Measurements from ENCODE around the gene DOCK4. TPM values are rescaled to one million over a fixed set of nuclear protein-coding genes. Genes with fewer than 3 reads are reported as not detected.

Gene DOCK4
- total RNA-seq, 4 donors from 2014 or later = 14.0 to 48.1 (median 30.9) TPM

GRCh38 chr7:111867348-111867931 lies 338.8 kb downstream of the DOCK4 start:
- no peak overlapping the region for H3K4me3 ChIP-seq (replicated peaks in 1 of 3)
- TF ChIP-seq, protein P1, sequence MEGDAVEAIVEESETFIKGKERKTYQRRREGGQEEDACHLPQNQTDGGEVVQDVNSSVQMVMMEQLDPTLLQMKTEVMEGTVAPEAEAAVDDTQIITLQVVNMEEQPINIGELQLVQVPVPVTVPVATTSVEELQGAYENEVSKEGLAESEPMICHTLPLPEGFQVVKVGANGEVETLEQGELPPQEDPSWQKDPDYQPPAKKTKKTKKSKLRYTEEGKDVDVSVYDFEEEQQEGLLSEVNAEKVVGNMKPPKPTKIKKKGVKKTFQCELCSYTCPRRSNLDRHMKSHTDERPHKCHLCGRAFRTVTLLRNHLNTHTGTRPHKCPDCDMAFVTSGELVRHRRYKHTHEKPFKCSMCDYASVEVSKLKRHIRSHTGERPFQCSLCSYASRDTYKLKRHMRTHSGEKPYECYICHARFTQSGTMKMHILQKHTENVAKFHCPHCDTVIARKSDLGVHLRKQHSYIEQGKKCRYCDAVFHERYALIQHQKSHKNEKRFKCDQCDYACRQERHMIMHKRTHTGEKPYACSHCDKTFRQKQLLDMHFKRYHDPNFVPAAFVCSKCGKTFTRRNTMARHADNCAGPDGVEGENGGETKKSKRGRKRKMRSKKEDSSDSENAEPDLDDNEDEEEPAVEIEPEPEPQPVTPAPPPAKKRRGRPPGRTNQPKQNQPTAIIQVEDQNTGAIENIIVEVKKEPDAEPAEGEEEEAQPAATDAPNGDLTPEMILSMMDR (IDR thresholded peaks at IDR 0.05) = no peak
- TF ChIP-seq POLR2A (IDR thresholded peaks at IDR 0.05) = no peak
- DNase-seq = no peak
- no peaks in the 10 kb centered on the region for H3K9me3 ChIP-seq
- H3K36me3 ChIP-seq = no peaks in the 10 kb centered on the region
- 68 to 83% methylated on average over 5 of the region's 5 CpGs for WGBS, 2 donors
- intact Hi-C loops (cut with DNase I) = no loop called here
- no peaks in the 10 kb centered on the region for H3K27me3 ChIP-seq
- H3K4me1 ChIP-seq = no peaks in the 10 kb centered on the region
- H3K27ac ChIP-seq = no peak overlapping the region

DNA sequence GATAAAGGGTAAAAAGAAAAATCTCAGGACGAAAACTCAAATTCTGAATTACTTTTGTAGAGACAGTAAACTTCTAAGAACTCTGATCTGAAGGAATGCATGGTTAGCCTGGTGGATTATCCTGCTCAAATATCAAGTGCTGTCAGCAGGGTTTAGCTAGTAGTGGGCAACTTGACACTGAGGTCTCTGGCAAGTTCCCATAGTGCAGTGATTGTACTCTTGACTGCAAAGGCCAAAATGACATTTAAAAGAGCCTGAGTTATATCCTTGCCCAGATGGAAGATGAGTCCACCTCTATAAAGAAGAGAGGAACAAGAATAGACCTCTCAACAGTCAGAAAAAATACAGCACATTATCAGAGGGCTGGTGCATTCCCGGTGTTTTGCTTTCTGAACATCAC lies 339.4 kb downstream of the DOCK4 start:
- TF ChIP-seq, protein P1 (IDR thresholded peaks at IDR 0.05) = no peak
- no peak for TF ChIP-seq POLR2A (IDR thresholded peaks at IDR 0.05)
- intact Hi-C loops (cut with DNase I) = no loop called here
- 82 to 91% methylated on average over 2 of the region's 2 CpGs for WGBS, 2 donors
- H3K27me3 ChIP-seq = no peaks in the 10 kb centered on the region
- no peaks in the 10 kb centered on the region for H3K36me3 ChIP-seq
- no peak overlapping the region for H3K4me3 ChIP-seq (replicated peaks in 1 of 3)
- H3K27ac ChIP-seq = no peak overlapping the region
- no peaks in the 10 kb centered on the region for H3K4me1 ChIP-seq
- no peaks in the 10 kb centered on the region for H3K9me3 ChIP-seq
- no peak for DNase-seq

GRCh38 chr7:111865430-111865829 lies 340.8 kb downstream of the DOCK4 start:
- no peak for DNase-seq
- H3K4me3 ChIP-seq (replicated peaks in 1 of 3) = no peak overlapping the region
- H3K27ac ChIP-seq = no peak overlapping the region
- no peak for TF ChIP-seq POLR2A (IDR thresholded peaks at IDR 0.05)
- TF ChIP-seq, protein P1 (IDR thresholded peaks at IDR 0.05) = no peak
- no peaks in the 10 kb centered on the region for H3K4me1 ChIP-seq
- 53 to 70% methylated on average over 1 of the region's 1 CpG for WGBS, 2 donors
- no peaks in the 10 kb centered on the region for H3K36me3 ChIP-seq
- H3K27me3 ChIP-seq = no peaks in the 10 kb centered on the region
- intact Hi-C loops (cut with DNase I) = no loop called here
- H3K9me3 ChIP-seq = no peaks in the 10 kb centered on the region

DNA sequence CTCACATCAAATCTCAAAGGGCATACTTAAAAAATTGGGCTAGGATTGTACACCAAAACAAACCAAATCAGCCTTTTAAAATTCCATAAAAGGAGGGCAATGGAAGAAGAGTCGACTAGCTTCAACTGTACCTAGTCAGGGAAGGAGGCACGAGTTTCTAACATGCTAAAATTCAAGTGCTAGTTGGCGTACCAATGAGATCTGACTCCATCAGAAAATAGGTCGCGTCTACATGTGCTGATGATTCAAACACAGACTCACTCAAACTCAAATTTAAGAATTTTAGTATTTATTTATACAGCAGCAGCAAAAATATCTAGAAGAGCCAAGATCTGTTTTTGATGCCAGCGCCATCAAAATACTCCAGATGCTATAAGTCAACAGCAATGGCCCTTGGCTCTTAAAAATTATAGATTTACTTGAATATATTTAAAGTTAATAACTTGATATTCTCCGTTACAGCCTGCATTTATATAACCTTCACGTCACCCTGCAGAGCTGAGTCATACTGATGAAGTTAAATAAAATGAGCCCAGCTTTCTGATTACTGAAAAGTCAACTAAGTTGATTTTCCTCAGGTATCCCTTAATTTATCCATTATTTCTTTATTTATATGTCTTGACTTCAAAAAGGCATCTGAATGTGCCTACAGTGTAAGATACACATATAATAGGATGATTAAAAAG lies 341.8 kb downstream of the DOCK4 start:
- 88 to 94% methylated on average over 8 of the region's 8 CpGs for WGBS, 2 donors
- intact Hi-C loops (cut with DNase I) = no loop called here
- Histone ChIP-seq H3K9me3 (no peaks in the 10 kb centered on the region), H3K27me3 (no peaks in the 10 kb centered on the region), H3K36me3 (no peaks in the 10 kb centered on the region), H3K4me3 (replicated peaks in 1 of 3) (no peak overlapping the region), H3K4me1 (no peaks in the 10 kb centered on the region), H3K27ac (no peak overlapping the region)
- no peak for TF ChIP-seq POLR2A (IDR thresholded peaks at IDR 0.05)
- TF ChIP-seq, protein P1 (IDR thresholded peaks at IDR 0.05) = no peak
- no peak for DNase-seq

- intact Hi-C loops (cut with DNase I) = no loop called here
- H3K9me3 ChIP-seq = no peaks in the 10 kb centered on the region
- no peak overlapping the region for H3K4me3 ChIP-seq (replicated peaks in 1 of 3)
- 69 to 73% methylated on average over 7 of the region's 7 CpGs for WGBS, 2 donors
- DNase-seq = no peak
- no peak overlapping the region for H3K27ac ChIP-seq
- TF ChIP-seq, protein P1 (IDR thresholded peaks at IDR 0.05) = no peak
- no peak for TF ChIP-seq POLR2A (IDR thresholded peaks at IDR 0.05)
- H3K27me3 ChIP-seq = no peaks in the 10 kb centered on the region
- no peaks in the 10 kb centered on the region for H3K4me1 ChIP-seq
- H3K36me3 ChIP-seq = no peaks in the 10 kb centered on the region
Measured at GRCh38 chr7:111863269-111863668, 342.9 kb downstream of the DOCK4 start.

Measured in thyroid gland (tissue), 4 donors.